Cerebellar cortex (tissue), 1 donor: Measurements from ENCODE around the gene ANKRD12.

ENCODE experiments used
- DNase-seq: peaks from one replicate; pipeline ENCODE4 v3.0.0-alpha.2; 2015; ENCODE audit warnings: low spot score

ANKRD12 gene

DNA sequence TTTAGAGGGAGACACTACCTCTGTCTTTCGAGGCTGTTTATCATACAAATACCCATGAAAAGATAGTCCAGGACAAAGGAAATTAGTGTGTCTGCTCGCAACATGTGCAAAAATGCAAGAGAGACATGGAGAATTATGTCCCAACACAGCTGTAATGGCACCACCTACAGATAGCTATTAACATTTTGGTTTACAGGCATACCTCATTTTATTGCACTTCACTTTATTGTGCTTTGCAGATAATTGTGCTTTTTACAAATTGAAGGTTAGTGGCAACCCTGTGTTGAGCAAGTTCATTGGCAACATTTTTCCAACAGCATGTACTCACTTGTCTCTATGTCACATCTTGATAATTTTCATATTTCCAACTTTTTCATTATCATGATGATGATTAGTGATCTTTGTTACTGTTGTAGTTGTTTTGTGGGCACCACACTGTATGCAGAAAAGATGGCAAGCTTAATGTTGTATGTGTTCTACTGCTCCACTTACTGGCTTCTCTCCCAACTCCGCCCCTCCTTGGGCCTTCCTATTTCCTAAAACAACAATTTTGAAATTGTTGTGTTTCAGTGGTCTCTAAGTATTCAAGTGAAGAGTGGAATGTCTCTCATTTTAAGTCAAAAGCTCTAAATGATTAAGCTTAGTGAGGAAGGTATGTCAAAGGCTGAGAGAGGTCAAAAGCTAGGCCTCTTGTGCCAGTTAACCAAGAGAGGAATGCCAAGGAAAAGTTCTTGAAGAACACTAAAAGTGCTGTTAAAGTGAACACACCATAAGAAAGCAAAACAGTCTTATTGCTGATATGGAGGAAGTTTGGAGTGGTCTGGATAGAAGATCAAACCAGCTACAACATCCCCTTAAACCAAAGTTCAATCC is 52.0 kb downstream of the ANKRD12 start:
- DNase-seq = no peak

DNA sequence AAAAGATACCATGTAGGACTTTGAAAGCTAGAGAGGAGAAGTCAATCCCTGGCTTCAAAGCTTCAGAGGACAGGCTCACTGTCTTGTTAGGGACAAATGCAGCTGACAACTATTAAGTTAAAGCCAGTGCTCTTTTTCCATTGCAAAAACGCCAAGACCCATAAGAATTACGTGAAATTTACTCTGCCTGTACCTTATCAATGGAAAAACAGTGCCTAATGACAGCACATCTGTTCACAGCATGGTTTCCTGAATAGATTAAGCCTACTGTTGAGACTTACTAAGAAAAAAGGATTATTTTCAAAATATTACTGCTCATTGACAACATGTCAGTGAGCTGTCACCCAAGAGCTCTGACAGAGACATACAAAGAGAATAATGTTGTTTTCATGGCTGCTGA is 52.9 kb downstream of the ANKRD12 start:
- no peak for DNase-seq

- DNase-seq = no peak
These were observed 55.2 kb downstream of the ANKRD12 start for GRCh38 chr18:9191658-9192256.

DNA sequence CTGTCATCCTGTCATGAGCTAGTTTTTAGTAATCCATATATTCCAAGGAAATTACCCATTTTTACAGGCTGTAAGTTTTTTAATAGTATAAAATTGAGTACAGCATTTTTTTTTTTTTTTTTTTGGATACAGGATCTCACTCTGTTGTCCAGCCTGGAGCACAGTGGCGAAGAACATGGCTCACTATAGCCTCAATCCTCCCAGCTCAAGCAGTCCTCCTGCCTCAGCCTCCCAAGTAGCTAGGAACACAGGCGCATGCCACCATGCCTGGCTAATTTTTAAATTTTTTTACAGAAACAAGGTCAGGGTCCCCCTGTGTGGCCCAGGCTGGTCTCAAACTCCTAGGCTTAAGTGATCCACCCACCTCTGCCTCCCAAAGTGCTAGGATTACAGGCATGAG is 56.5 kb downstream of the ANKRD12 start:
- no peak for DNase-seq

GRCh38 chr18:9196568-9196967 is 60.0 kb downstream of the ANKRD12 start:
- no peak for DNase-seq

- no peak for DNase-seq
These were observed 63.1 kb downstream of the ANKRD12 start for GRCh38 chr18:9199681-9200080.

DNA sequence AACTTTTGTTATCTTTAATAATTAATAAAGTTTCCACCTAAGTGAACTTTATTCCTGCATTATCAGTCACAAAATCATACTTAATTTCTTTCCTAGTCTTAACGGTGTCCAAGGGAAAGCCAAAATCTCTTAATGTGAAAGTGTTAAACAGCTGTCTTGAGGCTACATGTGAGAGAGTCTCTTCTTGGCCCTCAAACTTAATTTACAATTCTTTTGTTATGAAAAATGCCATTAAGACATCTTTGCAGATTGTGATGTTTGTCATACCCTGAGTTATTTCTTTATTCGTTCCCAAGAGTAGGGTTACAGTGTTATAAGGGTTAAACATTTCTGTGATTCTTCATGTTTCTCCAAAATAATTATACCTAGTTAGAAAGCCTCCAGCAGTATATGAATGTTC is 64.6 kb downstream of the ANKRD12 start:
- DNase-seq = no peak

GRCh38 chr18:9204659-9205058 is 68.1 kb downstream of the ANKRD12 start:
- no peak for DNase-seq

DNA sequence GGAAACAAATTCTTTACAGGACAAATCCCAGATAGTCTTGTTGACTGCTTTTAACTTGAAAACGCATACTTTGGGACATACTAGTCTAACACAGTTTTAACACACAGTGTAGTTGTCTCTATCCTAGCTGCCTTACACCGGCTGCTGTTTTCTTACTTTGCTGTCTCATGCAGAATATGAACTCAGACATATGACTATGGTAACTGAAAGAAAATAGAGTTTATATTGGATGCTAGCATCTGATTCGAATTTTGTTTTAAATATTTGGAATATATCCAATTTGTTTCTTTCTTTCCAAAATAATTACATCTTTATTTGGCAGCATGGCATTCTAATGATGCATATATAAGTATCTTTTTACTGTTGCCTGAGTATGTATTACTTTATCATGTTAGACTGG is 69.8 kb downstream of the ANKRD12 start:
- DNase-seq = no peak

GRCh38 chr18:9209279-9209678 is 72.7 kb downstream of the ANKRD12 start:
- DNase-seq = no peak

DNA sequence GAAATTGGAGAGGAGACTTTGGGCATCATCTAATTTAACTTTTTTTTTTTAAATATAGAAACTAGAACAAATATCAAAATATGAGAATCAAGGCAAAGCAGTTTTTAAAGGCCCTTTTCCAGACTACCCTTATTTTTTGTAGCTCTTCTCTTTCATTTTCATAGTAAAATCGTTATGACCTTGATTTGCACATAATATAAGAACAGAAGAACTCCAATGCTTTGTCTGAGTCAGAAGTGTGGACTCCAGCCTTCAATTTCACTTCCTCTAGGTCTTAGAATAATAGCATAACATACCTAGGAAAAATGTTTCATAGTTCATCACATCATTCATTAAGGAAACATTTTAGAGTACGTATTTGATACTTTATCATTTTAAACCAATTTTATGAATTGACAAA is 74.4 kb downstream of the ANKRD12 start:
- DNase-seq = no peak

DNA sequence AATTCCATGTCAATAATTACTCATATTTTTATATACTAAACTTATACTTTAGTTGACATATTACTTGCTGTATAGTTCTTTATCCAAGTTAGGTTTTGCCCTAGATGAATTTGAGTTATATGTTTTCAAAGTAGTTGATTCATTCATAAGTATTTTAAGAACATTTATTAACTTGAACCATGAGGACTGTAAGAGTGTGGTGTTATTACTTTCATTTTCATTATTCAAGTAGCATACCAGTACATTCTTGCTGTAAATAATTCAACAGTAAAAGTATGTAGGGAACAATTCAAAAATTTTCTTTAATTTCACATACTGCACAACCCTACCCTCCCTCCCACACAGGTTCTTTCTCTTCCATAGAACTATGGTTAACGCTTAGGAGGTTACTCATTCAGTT is 75.4 kb downstream of the ANKRD12 start:
- DNase-seq = no peak

- DNase-seq = no peak
These were observed 78.8 kb downstream of the ANKRD12 start for GRCh38 chr18:9215221-9215933.

- no peak for DNase-seq
These were observed 79.9 kb downstream of the ANKRD12 start for GRCh38 chr18:9216459-9216858.

DNA sequence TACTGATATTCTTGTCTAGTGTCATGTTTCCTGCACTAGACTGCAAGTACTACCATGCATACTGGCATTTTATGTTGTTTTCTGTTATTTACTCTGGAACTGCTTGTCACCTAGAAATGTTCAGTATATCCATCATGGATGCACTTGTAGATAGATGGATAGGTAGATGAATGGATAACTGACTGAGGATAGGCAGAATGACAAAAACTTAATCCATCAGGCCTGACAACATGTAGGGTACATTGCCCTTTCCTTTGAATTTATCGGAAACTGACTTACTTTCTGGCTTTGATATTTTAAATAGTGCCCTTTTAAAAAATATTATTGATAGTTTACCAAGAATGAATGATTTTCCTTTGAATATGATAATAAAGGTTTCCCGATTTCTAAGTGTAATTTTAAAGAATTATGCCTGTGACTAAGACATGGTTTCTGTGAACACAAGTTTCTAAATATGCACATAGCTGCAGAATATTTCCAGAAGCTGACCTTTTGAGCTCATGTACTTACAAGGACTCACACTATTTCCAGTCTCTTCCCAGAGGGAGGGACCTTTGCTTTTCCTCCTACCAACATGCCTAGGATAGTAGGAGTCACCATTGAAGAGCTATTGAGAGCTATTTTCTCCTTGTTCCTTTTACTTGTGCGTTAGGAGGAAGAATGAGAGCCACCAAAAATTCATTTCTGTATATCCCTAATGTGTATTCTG is 81.3 kb downstream of the ANKRD12 start:
- no peak for DNase-seq

GRCh38 chr18:9221040-9221439 is 84.5 kb downstream of the ANKRD12 start:
- no peak for DNase-seq

DNA sequence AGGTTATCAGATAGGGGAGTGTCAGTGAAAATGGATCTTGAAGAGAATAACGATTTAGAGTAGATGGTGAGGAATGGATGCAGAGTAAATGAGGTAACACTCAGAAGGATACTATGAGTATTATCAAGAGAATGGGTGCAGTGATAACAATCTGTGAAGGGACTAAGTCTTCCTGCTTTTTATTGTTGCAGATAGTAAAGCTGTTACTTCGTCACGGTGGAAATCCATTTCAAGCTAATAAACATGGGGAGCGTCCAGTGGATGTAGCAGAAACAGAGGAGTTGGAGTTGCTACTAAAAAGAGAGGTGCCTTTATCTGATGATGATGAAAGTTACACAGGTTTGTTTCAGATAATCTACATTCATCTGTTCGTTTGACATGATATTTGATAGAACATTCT is 85.1 kb downstream of the ANKRD12 start:
- no peak for DNase-seq

DNA sequence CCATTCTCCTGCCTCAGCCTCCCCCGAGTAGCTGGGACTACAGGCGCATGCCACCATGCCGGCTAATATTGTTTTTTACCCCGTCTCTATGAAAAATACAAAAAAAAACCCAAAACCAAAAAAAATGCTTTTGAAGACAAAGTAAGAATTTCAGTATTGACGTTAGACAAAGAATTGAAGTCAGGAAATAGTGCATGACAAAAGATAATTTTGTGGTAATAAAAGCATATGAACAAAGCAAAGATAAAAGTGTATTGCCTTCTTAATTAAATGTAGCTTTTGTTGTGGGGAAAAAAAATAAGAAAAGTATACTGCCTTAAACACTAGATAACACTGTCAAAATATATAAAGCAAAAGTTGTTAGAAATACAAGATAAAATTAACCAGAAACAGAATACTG is 86.8 kb downstream of the ANKRD12 start:
- no peak for DNase-seq

DNA sequence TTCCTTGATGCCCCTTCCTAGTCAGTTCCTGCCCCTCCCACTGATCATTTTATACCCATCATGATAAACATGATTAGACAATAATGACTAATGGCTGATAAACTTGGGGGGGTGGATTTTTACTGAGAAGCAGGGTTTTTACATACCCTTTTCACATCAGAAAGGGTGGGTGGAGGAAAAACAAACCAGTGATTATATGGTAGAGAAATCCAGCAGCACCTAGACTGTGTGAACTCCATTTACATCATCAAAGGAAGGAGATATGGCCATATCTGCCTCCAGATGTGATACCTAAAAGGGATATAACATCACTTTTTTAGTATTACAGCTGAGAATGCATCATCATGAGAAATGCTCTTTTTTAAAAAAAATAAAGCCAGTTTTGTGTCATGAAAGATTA is 89.9 kb downstream of the ANKRD12 start:
- DNase-seq = no peak

DNA sequence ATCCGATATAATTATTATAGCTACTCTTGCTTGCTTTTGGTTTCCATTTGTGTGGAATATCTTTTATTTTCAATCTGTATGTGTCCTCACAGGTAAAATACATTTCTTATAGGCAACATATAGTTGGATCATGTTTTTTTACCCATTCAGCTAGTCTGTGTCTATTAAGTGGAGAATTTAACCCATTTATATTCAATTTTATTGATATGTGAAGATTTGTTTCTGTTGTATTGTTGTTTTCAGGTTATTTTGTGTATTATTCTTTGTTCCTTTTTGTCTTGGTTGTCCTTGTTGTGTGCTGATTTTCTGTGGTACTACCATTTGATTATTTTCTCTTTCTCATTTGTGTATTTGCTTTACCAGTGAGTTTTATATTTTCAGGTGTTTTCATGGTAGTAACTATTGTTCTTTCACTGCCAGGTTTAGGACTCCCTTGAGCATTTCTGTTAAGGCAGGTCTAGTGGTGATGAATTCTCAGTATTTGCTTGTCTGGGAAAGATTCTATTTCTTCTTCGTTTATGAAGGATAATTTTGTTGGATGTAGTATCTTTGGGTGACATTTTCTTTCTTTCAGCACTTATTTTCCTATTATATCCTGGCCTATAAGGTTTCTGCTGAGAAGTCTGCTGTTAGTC is 95.4 kb downstream of the ANKRD12 start:
- DNase-seq = no peak

DNA sequence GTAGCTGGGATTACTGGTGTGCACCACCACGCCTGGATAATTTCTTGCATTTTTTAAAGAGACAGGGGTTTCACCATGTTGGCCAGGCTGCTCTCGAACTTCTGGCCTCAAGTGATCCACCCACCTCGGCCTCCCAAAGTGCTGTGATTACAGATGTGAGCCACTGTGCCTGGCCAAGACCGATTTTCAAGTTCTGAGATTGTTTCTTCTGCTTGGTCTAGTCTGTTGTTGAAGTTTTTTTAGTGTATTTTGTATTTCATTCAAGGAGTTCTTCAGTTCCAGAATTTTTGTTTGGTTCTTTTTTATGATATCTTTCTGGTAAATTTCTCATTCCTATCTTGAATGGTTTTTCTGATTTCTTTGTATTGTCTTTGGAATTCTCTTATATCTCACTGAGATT is 96.4 kb downstream of the ANKRD12 start:
- no peak for DNase-seq
